Activated CD4-positive, alpha-beta T cell treated with anti-CD3 and anti-CD28 coated beads for 4 hours (primary cell): ENCODE measurements around the gene PDHA1.
A peak's percentile ranks its signal among the peaks of the same experiment; 100 is the strongest.

Experiments used
- DNase-seq, 2 donors: peaks; one replicate each; pipeline ENCODE4 v3.0.0-alpha.2; 2020

PDHA1 gene

DNA sequence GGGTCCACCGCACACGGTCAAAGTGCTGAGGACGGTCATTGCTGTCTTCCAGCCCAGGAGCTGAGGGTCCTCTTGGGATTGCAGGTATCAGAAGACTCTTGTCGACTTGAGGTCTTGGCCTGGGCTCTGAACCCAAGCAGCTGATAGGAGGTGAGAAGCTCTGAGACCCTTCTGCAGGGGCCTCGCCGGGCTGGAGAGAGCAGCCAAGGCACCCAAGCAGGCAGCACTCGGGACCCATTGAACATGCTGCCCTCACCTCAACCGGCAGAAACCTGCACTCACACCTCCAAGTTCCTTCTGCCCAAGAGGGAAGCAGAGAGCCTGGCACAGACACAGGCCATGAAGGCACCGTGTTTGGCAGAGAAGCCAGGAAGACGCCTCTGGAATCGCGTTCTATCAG, 34.1 kb downstream of the PDHA1 start:
- no peak for DNase-seq

DNA sequence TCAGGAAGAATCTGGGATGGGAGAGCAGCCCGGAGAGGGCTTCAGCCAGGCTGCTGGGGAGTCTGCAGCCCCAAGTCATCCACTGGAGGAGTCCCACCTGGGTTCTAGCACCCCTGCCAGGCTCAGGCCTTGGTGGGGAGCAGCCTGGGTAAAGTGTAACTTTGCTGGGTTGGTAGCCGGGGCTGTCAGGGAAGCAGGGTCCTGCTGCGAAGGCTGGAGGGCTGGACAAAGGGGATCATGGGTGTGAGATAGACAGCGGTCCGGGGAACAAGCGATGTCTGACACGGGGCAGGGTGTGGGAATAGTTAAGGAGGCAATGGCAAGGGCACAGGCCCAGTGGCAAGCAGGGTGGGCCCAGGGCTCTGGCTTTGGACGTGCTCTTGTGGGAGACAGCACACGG, 37.6 kb downstream of the PDHA1 start:
- DNase-seq = no peak

DNA sequence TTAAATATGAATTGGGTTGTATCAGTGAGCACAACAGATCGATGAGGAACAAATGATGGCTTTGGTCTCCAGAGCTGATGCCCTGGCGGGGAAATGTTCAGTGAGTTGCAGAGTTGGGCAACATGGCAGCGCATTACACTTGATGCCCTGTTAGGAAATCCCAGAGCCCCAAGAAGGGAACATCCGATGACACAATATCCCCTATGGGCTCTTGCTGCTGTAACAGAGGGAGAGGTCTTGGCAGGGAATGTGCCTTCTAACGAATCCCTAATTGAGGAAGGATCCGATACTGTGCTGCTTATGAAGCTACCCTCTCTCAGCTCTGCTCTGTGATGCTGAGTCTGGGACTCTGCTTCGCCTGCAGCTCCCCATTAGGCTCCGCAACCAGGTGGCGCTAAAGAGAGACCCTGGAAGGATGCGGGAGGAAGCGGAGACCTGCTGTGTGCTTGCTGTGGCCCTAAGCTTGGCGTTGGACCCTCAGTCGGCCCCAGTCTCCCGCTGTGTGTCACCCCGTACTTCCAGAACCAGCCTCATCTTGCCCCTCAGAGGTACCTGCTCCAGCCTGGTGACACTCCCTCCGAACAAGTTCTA, 38.9 kb downstream of the PDHA1 start:
- peak; percentile 26 to 43 for DNase-seq

DNA sequence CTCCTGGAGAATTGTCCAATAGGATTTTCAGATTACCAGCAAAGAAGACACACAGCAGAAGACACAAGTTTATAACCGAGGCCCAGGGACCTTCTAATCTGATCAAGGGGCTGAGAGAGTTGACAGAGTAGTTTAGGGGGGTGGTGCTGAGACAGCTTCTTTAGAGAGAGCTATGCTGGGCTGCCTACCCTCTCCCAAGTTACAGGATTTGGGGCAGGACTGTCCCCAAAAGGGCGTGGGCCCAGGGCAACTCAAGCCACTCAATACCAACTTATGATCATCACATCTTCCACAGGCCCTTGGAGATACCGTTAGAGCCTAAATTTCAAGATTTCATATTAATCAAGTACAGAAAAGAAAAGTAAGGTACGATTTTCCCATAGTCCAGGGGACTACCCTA, 43.0 kb downstream of the PDHA1 start:
- DNase-seq = no peak

DNA sequence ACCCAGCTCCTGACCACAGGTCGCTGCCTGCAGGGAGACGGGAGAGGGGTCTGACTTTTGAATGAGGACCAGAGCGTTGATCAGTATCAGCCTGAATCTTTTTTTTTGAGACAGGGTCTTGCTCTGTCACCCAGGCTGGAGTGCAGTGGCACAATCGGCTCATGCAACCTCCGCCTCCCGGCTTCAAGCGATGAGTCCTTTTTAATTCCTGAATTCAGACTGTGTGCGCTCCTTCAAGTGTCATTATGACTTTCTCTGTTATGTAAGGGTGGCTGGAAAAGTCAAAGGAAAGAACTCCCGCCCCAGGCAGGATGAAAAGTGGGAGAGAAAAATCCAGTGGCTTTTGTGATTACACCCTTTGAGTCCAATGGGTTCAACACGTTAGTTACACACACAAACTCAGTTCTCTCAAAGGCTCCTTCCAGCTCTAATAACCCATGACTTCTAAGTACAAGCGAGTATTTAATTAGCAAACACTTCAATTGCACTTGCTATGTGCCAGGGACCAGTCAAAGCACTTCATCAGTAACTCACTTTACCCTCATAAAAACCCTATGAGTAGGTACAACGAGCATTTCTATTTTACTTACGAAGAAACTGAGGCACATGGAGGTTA, 44.4 kb downstream of the PDHA1 start:
- DNase-seq = no peak

DNA sequence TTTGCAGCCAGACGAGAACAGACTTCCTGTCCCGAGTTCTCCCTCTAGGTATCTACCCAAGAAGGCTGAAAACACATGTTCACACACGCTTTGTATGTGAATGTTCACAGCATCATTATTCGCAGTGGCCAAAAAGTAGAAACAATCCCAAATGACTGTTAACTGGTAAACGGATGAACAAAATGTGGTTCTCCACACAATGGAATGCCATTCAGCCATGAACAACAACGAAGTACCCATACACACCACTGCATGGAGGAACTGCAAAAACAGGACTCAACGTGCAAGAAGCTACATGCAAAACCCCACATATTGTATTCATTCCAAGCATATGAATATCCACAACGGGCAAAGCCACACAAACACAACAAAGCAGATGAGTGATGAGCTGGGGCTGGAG, 45.0 kb downstream of the PDHA1 start:
- DNase-seq = no peak

DNA sequence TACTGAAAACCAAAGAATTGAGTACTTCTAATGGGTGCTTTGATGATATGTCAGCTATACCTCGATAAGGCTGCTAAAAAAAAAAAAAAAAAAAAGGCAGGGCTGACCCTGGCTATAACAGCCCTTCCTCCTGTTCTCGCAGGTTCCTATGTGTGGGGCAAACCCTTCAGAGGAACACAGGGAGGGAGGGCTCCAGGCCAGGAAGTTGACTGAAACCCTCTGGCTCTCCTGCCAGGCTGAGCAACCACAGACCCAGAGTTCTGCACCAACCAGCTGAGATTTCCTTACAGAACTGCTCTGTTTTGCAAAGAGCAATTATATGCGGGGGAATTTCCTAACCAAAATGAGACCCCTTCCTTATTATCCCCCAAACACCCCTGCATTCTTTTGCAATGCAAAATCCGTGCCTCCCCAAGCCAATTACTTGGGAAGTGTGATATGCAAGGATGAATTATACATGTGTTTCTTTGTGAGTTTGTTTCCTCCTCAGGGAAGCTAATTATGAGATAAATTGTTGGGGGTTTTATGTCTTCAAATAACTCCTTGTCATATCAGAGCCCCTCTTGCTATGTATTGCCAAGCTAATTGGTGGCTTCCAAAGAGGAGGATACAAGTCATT, 45.6 kb downstream of the PDHA1 start:
- no peak for DNase-seq

DNA sequence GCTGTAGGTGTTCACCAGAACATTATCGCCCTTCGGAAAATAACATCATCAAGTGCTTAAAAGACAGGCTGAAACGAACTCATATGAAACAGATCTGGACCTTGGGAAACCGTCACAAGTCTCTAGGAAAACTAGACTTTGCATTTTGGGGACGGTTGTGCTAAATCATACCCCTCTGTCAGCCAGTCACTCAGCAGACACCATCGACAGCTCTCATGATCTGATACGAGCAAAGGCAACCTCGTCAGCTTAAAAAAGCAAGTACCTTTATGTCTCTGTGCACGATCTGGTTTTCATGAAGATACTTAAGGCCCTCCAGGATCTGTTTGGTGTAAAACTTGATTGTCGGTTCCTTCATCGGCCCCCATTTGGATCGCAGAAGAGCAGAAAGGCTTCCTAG, 48.4 kb downstream of the PDHA1 start:
- no peak for DNase-seq

DNA sequence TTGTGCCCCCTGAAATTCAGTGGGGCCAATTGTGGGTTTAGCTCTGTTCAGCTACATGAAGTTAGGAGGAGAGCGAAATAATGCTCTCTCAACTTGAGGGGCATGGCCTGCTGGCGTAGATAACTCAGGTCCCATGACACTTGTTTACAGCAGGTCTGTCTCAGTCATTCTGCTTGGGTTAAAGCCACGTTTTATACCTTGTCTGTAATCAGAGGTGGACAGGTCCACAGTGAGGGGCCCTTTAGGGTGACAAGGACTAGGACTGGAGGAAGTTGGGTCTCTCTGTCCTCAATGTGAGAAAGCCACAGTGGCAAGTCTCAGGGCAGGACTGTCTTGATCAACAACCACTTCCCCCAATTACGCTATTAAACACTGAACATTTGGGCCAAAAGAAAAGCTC, 49.0 kb downstream of the PDHA1 start:
- no peak for DNase-seq

DNA sequence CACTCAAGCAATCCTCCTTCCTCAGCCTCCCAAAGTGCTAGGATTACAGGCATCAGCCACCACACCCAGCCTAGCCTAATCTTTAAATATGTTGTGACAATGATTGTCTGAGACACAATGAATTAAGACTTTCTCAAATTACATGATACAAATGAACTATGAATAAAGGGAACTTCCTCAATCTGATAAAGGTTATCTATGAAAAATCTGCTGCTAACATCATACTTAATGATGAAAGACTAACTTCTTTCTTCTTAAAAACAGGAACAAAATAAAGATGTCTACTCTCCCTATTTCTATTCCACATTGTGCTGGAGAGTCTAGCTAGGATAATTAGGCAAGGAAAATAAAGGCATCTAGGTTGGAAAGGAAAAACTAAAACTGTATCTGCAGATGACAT, 60.0 kb downstream of the PDHA1 start:
- DNase-seq = no peak

DNA sequence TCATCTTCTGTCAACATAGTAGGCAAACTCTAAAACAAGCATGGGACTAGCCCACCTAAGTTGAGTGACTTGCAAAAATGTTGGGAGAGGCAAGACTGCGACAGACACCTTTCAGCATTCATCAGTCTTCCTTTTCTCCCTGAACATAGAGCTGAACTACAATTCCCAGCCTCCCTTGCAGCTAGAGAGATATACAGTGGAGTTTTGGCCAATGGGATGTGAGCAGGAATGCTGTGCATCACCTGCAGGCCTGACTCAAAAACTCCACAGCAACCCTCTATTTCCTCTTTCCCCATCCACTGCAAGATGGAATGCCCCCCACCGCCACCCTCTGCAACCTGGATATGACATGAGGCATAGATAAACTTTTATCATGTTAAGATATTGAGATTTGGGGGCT, 66.5 kb downstream of the PDHA1 start:
- DNase-seq = no peak
